Measurements from ENCODE around the gene ALDH3A1.

The ALDH3A1 gene

DNA sequence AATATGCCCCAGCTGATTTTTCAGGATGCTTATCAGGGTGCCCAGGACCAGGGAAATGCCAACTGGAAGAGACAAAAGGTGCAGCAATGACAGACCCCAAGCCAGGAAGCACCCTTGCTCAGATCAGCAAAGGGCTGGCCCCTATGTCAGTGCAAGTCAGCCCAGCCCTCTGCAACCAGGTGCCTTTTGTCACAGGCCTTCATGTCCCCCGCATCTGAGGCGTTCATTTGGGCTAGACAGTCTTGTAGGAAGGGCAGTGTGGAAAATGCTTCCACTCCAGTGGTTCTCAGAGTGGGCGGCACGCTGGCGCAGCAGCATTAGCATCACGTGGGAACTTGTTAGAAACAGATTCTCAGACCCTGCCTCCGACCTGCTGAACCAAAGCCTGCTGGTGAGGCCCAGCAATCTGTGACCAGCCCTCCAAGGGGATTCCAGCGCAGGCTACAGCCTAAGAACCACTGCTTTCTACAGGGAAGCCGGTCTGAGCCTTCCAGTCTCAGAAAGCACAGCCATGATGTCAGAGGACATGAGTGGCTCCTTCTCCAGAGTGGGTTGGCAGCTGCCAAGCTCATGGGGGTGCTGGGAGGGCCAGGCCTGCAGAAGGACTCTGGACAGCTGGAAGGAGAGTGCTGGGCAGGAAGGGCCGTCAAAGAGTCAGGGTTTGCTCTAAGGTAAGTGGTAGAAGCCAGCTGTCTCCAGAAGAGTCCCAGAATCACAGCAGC lies 44.8 kb downstream of the ALDH3A1 start:
- no peak for DNase-seq (ENCODE audit: low read depth)

DNA sequence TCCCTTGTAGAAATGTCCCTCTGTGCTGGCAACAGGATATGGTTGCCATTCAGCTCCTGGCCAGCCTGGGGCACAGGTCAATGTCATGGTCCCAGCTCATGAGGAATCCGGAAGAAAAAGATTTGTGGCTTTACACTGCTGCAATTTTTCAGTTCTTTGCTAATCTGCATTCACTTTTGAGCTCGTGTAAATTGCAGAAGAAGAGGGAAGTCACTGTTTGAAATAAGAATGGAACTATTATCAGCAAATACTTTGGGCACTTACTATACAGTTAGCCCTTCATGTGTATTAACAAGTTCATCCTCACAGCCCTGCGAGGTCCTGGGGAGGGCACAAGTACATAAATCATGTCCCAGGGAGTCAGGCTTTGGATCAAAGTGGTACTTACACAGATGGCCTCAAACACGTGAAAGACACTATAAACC lies 45.9 kb downstream of the ALDH3A1 start:
- DNase-seq (ENCODE audit: low read depth), result no peak

All from stromal cell of bone marrow (primary cell).